GM18870 (cell line): ENCODE measurements around the gene PRKCZ.

Experiments
- ATAC-seq: cut with Tn5 transposase; IDR thresholded peaks from one replicate; pipeline ENCODE4 v1.9.1; 2021; ENCODE audit warnings: moderate library complexity; ENCODE audit not compliant: unreplicated experiment

The PRKCZ gene

GRCh38 chr1:2203671-2204414, 153.6 kb downstream of the PRKCZ start:
- no peak for ATAC-seq

- no peak for ATAC-seq
Observed at GRCh38 chr1:2204415-2205190, 154.4 kb downstream of the PRKCZ start.

- ATAC-seq: no peak
Observed at GRCh38 chr1:2205191-2205952, 155.2 kb downstream of the PRKCZ start.

- no peak for ATAC-seq
Observed at GRCh38 chr1:2206813-2207487, 156.7 kb downstream of the PRKCZ start.

GRCh38 chr1:2208309-2209239, 158.4 kb downstream of the PRKCZ start:
- no peak for ATAC-seq

GRCh38 chr1:2209400-2210083, 159.3 kb downstream of the PRKCZ start:
- no peak for ATAC-seq

GRCh38 chr1:2210084-2210653, 160.0 kb downstream of the PRKCZ start:
- no peak for ATAC-seq

- no peak for ATAC-seq
Observed at GRCh38 chr1:2210786-2211185, 160.6 kb downstream of the PRKCZ start.

- ATAC-seq: no peak
Observed at GRCh38 chr1:2212274-2212531, 162.0 kb downstream of the PRKCZ start.

GRCh38 chr1:2212532-2213491, 162.6 kb downstream of the PRKCZ start:
- no peak for ATAC-seq

- ATAC-seq: no peak
Observed at GRCh38 chr1:2213576-2214505, 163.6 kb downstream of the PRKCZ start.

- no peak for ATAC-seq
Observed at GRCh38 chr1:2214541-2215241, 164.5 kb downstream of the PRKCZ start.

- no peak for ATAC-seq
Observed at GRCh38 chr1:2215329-2215728, 165.1 kb downstream of the PRKCZ start.

GRCh38 chr1:2215909-2216766, 165.9 kb downstream of the PRKCZ start:
- no peak for ATAC-seq

- no peak for ATAC-seq
Observed at GRCh38 chr1:2216767-2217058, 166.5 kb downstream of the PRKCZ start.

- ATAC-seq: no peak
Observed at GRCh38 chr1:2221271-2221670, 171.1 kb downstream of the PRKCZ start.
